Measurements from ENCODE around the gene RBP4. TPM values are rescaled to one million over a fixed set of nuclear protein-coding genes. Genes with fewer than 3 reads are reported as not detected.

RBP4 gene
- total RNA-seq, 1 donor from 2014 or later: 2.8 TPM

- no peak for DNase-seq
These were observed 5.5 kb downstream of the RBP4 start for GRCh38 chr10:93595378-93596161.

- DNase-seq: no peak
These were observed 6.5 kb downstream of the RBP4 start for GRCh38 chr10:93594518-93594917.

GRCh38 chr10:93593749-93594148 is 7.3 kb downstream of the RBP4 start:
- DNase-seq: no peak

DNA sequence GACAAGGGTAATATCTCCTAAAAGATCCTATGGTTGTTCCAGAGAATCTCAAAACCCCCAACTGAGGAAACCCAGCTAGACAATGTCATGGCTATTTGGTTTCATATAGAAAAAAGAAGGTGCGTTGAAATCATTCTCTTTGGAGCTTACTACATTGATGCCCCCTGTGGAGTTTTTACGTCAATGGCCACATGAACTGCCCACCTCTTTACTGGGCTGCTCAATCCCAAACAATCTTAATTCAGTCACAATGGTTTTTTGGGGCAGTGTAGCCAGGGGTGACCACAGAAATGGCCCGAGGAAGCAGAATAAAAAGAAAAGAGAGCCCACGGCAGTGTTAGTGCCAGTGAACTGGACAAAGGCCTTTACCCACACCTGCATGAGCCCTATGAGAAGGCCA is 7.8 kb downstream of the RBP4 start:
- no peak for DNase-seq

DNA sequence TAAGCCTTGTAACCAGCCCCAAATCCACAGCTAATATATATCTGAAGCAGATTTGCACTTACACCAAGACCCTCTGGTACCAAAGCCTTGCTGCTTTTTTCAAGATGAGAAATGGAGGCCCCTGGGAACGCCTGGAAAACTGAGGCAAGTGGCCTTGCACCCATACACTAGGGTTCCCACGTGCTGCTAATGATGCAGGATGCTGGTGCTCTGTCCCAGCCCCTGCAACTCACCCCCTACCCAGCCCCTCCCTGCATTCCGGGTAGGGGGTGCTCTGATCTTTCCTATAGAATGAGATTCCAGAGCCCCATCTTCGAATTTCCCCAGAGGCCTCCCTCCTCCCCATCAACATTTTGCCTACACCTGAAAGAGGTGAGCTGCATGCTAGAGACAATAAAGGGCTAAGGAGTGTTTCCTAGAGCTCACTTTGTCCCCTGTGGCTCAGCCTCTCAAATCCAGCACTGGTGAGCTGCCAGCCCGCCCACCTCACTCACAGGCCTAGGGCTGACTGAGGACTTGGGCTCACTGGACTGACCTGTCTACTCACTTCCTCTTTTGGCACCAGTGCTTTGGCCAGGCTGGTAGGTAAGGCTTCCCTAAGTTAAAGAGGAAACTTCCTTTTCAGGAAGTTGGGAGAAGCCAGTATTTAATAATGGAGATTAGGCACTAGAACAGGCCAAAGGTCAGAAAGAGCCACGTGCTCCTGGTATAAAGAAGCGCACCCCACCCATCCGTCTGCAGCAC is 9.8 kb downstream of the RBP4 start:
- no peak for DNase-seq

DNA sequence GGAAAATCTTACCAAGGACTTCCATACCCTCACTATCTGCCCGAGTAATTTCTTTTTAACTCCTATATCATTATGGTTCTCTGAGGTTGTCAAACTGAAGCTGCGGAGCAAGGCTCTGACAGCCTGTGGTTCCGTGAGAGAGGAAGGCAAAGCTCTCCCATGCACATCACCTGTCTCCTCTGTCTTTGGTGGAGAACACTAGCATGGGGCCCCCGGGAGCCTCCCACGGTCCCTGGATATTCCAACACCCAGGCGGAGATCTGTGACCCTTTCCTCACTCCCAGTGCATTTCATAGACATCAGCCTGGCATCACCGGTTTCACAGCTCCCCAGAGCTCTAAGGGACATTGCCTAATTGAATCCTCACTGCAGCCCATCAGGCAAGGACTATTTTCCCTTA is 10.4 kb downstream of the RBP4 start:
- no peak for DNase-seq

DNA sequence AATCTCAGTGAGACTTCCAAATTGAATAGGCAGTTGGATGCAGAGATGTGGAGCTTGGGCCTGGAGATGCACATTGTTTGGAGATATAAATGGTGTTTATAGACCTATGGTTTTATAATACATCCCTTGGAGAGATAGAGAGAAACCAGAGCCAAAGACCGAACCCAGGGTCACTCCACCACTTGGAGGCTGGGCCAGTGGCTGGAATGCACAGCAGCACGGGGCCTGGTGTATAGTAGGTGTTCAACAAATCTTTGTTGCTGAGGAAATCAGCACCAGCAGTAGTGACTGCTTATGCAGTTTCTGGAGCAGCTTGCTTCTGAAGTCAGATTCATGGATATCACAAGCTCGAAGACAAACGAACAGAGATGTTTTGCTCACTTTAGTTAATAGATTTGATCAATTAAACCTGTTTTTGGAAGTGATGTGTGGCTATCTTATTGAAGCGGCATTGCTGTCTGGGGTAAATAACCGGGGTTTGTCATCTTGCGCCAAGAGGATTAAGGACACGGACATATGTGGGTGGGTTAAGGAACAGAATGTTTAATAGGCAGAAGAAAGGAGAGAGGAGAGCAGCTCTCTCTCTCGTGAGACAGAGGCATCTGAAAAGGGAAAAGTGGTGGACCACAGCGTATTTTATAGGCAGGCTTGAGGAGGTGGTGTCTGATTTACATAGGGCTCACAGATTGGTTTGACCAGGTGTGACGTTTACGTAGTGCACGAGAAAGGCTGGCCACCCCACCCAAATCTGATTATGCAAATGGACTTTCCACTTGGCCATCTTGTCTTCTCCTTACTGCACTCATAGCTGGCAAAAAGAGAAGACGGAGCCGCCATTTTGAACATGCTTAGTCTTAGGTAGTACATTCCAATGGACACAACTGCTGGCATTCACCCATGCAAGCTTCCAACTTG is 11.1 kb downstream of the RBP4 start:
- no peak for DNase-seq

GRCh38 chr10:93584445-93584844 is 16.6 kb downstream of the RBP4 start:
- no peak for DNase-seq

DNA sequence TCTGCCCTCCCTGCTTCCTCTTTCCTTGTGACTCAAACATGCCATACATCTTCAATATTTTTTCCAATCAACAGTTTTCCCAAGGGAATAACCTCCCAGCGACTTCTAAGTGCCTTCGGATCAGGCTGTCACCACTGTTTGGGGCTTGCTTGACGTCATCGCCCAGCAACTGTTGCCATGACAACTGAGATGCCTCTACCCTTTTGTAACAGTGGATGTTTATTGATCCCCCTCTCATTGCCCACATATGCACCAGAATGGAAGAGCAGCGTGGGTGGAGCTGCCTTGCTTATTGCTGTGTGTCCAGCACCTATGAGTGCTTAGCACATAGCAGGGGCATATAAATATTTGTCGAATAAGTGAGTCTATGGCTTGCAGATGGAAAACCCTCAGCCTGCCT is 20.2 kb downstream of the RBP4 start:
- peak; percentile 20 for DNase-seq

GRCh38 chr10:93579985-93580711 is 20.9 kb downstream of the RBP4 start:
- DNase-seq: no peak

DNA sequence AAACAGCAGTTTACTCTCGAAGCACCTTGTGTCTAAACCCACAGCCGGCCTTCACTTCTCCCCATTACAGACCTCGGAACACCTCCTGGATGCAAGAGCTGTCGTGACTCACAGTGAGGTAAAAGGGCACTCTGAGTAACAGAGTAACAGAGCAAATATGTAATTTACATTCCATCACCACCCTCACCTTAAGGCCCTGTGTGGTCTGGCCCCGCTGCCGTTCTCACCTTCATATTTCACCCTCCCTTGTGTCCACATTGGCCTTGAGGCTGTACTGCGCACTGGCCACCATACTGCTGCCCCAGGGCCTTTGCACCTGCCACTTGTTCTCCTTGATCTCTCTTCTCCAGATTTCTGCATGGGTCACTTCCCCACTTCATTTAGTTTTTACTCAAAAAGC is 21.9 kb downstream of the RBP4 start:
- no peak for DNase-seq

GRCh38 chr10:93577565-93577964 is 23.5 kb downstream of the RBP4 start:
- DNase-seq: no peak

DNA sequence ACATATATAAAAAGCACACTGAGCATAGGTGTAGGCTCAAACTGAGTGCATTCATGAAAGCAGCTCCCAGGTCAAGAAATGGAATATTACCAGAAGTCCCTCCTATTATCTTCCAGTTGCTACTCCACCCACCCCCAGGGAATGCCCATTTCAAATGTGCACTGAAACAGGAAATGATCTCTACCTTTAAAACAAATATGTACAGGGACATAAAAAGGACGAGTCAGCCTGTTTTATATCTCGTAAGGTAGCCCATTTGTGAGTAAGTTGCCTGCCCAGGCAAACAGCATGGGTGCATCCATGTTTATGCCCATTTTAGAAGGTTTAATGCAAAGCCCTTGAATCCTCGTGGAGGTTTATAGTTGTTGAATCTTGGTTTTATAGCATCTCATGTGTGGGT is 24.1 kb downstream of the RBP4 start:
- DNase-seq: no peak

- DNase-seq: no peak
These were observed 27.1 kb downstream of the RBP4 start for GRCh38 chr10:93573924-93574323.

DNA sequence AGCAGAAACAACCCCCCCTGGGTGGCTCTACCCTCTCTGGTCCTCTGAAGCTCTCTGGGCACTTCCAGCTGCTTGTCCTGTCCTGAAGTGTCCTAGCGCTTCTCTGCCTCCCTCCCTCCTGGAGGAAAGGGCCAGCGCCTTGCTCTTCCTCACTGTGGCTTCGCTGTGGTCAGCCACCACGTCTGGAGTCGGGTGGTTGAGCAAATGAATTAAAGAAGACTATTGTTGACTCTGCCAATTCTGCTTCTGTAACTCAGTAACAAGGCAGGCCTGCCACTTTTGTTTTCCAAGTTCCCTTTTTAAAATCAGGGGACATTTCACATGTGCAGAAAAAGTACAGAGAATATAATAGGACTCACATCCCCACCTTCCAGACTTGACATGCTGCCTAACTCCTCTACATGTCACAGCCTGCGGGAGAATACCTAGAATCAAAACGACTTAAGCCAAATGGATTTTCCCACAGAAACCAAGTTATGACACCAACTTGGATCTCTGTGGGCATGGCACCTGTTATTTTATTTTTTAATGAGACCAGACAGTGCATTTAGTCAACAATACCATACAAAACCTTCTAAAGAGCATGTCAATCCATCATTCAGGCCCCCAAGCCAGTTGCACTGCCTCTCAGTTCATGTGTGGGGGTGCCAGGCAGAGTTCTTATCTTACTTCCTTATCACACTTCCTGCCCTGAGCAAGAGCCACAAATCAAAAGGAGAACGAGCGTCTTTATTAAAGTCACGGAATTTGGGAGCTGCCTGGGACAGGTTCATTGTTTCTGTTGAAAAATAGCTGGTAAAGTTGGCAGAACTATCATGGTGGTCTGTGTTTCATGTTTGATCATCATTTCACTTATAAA is 27.8 kb downstream of the RBP4 start:
- no peak for DNase-seq

GRCh38 chr10:93572606-93573005 is 28.4 kb downstream of the RBP4 start:
- no peak for DNase-seq

DNA sequence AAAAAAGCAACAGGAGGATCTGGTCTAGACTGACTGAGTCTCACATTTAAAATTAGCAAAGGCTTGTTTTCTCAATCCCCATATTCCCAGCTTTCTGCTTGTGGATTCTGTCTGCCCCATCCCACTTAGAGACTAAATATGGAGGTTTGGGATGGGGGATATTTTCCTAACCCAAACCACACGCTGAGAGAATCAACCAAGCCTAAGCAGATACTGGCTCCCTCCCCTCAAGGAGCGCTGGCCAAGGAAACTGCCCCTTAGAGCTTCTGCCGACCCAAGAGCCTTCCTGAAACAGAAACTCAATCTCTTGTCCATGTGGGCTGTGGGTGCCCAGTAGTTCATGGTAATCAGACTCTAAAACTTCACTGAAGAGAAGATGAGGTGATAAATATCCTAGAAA is 30.7 kb downstream of the RBP4 start:
- no peak for DNase-seq

- no peak for DNase-seq
These were observed 33.0 kb downstream of the RBP4 start for GRCh38 chr10:93568105-93568390.

GRCh38 chr10:93567277-93568104 is 33.5 kb downstream of the RBP4 start:
- DNase-seq: no peak

Data from tongue (tissue), 2 donors.